HG03457 (cell line): Measurements from ENCODE around the gene SH2D7.

Experiments used
- ATAC-seq: cut with Tn5 transposase; IDR thresholded peaks from one replicate; pipeline ENCODE4 v1.9.1; 2021; ENCODE audit warnings: moderate number of reproducible peaks; ENCODE audit not compliant: unreplicated experiment

The SH2D7 gene

DNA sequence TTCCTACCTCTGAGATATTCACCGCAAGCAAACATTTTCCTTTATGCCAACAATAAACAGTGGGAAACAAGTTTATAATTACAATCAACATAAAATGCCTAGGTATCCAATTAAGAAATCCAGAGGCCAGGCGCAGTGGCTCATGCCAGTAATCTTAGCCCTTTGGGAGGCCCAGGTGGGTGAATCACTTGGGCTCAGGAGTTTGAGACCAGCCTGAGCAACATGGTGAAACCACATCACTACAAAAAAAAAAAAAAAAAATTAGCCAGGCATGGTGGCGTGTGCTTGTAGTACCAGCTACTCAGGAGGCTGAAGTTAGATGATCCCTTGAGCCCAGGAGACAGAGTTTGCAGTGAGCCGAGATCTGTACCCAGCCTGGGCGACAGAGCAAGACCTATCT is 32.1 kb upstream of the SH2D7 start:
- no peak for ATAC-seq

GRCh38 chr15:78061963-78062427 is 30.4 kb upstream of the SH2D7 start:
- ATAC-seq: no peak

DNA sequence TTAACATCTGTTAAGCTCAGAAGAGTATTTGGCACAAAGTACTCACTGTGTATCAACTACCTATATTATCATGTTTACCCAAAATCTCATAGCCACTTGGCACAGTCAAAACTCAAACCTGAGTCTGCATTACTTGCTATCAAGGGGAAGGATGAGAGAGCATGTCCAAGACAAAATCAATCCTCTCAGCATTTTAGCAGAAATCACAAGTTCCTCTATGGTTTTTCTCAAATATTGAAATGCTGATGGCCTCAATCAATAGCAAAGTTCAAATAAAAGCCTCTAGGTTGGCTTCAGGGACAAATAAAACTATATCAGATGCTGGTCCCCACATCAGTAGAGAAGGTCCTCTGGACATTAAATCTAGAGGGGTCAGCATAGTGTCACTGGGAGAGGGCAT is 29.1 kb upstream of the SH2D7 start:
- no peak for ATAC-seq

DNA sequence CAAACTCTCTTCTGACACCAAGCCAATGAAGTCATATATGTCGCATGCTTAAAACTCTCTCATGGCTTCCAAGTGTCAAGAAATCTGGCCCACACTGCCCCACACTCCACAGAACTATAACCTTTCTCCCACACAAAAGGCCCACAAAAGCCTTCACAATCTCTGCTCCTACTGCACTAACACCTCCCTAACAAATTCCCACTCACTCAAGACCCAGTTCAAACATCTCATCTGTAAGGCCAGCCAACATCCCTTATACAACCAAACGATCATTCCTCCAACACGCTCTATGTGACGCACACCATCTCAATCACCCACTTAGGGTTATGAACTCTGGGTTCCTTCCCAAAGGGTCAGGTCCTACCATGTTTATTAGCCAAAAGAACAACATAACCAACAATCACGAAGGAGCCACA is 28.4 kb upstream of the SH2D7 start:
- no peak for ATAC-seq

DNA sequence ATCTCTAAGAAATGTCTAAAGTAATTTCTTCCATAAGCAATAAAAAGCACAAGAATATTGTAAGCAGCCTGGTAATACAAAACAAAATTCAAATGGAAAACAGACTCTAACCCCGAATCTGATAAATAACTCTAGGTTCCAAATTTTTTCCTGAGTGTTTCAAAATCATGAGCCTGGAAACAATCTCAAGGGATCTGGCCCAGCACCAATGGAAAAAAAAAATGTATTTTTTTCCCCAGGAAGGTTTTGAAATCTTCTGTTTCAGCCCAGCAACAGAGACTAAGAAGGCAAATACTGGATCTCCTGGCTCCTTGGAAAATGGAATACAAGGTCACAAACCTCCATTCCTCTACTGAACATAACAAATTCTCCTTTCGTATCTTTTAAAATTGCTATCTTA is 27.8 kb upstream of the SH2D7 start:
- no peak for ATAC-seq

- no peak for ATAC-seq
These were observed 27.0 kb upstream of the SH2D7 start for GRCh38 chr15:78065284-78065872.

DNA sequence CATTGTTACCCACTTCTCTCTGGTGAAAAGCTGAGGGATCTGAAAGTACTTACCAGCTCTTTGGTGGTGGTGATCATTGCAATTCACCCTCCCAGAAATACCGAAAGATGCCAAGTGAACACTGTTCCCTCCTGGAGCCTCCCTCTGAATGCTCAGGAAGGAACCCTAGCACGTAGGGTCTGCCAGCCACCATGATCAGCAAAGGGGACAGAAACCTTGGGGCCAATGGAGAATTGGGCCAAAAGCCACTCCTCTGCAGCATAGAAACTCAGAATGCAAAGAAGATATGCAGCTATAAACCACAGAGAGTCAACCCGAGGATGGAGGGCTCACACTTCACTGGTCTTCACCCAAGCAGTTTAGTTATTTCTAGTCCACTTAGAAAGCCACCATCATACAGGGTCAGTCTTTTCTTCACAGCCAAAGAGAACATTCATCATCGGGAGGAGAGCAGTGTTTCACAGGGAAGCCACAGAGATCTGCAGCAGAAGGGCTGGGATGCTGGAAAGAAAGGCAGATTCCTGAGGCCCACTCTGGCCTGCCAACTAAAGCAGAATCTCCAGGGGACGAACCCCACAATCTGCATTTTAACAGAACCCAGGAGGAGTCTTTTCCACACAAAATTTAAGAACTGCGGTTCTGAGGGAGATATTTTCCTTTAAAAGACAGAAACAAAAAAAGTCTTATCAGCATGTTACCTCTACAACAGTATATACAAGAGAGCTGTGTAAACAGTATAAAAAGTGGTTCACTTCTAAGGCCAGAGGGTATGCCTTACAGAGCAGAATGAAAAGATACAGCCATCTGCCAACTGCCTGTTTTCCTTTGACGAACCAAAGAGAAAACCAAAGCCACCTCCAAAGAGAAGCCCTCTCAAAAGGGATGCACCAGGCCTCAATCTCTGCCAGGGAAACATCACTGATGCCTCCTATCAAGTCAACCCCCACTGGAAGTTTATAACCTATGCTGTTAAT is 26.1 kb upstream of the SH2D7 start:
- peak; percentile 35 for ATAC-seq

DNA sequence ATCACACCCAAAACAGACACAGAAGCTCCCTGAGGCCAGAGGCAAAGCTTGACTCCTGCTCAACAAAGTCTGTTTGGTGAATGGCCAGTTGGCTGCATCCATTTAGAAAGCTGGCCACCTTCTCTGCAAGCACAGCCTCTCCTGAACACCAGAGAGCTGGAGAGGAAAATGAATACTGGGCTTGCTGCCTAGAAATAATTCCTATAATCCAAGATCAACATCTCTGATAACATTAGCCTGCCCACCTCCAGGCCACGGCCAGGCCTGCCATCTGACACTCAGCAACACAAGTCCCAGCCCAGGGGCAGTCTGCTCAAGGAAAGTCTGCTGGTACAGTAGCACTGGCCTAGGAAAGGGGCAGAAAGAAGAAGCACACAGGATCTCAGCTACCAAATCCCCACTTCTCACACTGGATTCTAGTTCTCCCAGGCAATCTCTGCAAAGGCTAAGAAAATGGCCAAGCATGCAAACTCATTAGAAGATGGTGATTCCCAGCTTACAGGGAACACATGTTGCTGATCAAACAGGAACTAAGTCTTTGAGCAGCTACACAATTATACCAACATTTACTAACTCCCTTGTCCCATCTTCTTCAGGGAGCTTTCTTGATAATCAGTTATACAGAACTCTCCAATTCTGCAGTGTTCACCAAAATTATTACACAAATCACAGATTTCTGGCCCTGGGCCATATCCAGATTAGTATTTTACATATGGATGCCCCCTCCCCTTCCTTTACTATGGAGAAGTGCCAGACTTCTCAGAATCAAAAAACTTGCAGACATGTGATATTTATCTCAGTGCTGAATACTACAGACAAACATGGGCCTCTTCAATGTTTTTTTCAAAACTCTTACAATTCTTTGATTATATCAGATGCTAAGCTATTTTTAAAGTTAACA is 24.8 kb upstream of the SH2D7 start:
- no peak for ATAC-seq

DNA sequence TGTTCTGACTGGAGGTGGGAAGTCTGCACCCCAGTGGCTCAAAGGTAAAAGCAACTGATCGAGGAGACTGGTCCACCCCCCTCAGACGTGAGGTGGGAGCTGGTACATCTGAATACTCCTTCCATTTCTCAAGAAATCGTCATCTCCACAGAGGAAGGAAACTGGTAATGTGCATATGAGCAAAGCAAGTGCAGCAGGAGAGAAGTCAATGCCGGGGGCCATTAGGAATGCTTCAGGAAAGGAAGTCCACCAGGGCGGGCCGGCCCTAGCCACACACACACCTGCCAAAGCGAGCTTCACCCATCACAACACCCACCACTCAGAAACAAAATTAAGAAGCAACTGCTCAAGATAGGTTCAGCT is 23.3 kb upstream of the SH2D7 start:
- ATAC-seq: no peak

DNA sequence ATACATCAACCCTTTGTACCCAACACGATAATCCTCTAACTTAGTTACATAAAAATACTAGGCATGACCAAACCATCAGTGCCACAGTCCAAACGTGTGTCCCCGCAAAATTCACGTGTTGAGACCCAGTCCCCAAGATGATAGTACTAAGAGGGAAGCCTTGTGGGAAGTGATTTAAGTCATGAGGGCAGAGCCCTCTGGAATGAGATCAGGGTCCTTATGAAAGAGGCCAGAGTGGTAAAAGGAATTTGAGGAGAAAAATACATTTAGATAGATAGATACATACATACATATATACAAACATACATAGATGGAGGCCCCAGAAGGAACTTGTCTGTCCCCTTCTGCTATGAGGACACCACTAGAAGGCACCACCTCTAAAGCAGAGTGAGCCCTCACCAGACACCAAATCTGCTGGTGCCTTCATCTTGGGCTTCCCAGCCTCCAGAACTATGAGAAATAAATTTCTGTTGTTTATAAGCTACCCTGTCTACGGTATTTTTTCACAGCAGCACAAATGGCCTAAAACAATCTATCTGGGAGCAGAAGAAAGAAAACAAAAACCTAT is 22.8 kb upstream of the SH2D7 start:
- no peak for ATAC-seq

GRCh38 chr15:78070049-78070700 is 22.2 kb upstream of the SH2D7 start:
- no peak for ATAC-seq

DNA sequence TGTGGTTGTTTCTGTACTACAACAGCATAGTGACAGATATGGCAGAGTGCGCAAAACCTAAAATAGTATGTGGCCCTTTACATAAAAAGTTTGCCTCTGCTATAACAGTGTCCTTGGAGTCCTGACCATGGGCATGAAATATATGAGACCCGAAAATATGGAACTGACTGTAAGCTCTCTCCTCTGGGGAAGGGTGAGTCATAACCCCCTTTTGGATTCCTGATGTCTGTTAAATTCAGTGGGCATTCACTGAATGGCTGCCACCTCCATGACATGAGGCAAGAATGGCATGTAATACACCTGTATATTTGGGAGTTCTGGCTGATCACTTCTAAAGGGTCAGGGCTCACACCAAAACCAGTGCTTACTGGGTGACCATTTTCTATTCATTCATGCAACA is 21.0 kb upstream of the SH2D7 start:
- ATAC-seq: no peak

GRCh38 chr15:78072080-78072892 is 20.1 kb upstream of the SH2D7 start:
- ATAC-seq: no peak

- ATAC-seq: no peak
These were observed 19.1 kb upstream of the SH2D7 start for GRCh38 chr15:78073046-78073787.

DNA sequence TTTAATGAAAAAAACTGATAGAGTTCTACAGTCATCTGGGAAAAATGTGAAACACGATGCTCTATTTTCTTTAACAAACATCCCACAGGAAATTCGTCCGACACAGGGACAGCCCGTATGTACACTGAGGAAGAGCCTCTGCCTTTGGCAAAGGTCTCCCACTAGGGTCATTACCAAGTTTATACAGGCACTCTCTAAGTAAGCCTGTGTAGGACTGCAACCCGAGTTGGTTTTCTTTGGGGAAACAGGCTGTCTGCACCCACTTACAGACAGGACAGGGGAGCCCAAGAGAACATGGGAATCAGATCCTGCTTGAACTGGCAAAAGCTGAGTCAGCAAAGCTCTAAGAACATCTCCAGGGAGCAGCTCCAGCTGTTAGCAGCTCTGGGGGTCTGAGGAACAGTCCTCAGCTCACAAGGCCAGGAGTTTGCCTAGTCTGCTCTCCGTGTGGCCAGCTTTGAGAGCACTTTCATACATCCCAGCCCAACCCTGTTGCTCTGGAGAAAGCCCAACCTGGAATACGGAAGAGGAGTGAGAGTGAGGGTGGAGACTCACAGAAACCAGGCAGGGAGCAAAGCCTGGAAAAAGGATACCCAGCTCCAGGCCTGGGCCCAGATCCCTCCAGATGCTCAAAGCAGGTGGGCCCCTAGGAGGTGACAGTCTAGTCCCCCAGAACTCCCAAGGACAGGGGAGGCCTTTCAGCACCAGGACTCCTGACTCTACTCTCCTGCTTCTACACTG is 16.7 kb upstream of the SH2D7 start:
- ATAC-seq: no peak

GRCh38 chr15:78076231-78077052 is 15.9 kb upstream of the SH2D7 start:
- no peak for ATAC-seq
